ENCODE measurements around the gene NDUFS6. TPM values are rescaled to one million over a fixed set of nuclear protein-coding genes. Genes with fewer than 3 reads are reported as not detected.
A peak's percentile ranks its signal among the peaks of the same experiment; 100 is the strongest.

The NDUFS6 gene
- total and polyA plus RNA-seq, 11 donors: 55.9 to 311 (median 95.9) TPM

DNA sequence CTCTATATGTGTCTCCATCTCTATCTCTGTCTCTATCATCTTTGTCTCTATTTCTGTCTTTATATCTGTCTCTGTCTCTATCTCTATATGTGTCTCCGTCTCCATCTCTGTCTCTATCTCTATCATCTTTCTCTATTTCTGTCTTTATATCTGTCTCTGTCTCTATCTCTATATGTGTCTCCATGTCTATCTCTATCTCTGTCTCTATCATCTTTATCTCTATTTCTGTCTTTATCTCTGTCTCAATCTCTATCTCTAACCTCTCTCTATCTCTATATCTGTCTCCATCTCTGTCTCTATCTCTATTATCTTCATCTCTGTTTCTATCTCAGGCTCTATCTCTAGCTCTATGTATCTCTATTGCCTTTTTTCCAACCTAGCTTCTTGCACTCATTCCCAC lies 44.5 kb downstream of the NDUFS6 start:
- Histone ChIP-seq H3K27ac (no peak overlapping the region), H3K4me3 (no peak overlapping the region), H3K36me3 (no peaks in the 10 kb centered on the region), H3K27me3 (peaks cover 0 to 29% (median 4%) of the 10 kb centered on the region in 9 donors), H3K9me3 (no peaks in the 10 kb centered on the region), H3K4me1 (peaks cover 0 to 11% (median 4%) of the 10 kb centered on the region in 12 donors)
- no peak for ATAC-seq
- intact Hi-C loops (cut with DNase I): no loop called here
- TF ChIP-seq POLR2A (IDR thresholded peaks at IDR 0.05) (no peak), CTCF (IDR thresholded peaks at IDR 0.05) (no peak)
- WGBS, 4 donors: 44 to 97% (median 92%) methylated on average over 1 of the region's 1 CpG
- no peak for DNase-seq

- peaks cover 0 to 3% (median 0%) of the 10 kb centered on the region in 12 donors for H3K4me1 ChIP-seq
- 87 to 96% (median 91%) methylated on average over 12 to 13 of the region's 13 CpGs for WGBS, 4 donors
- TF ChIP-seq POLR2A (IDR thresholded peaks at IDR 0.05) (no peak), CTCF (IDR thresholded peaks at IDR 0.05) (no peak)
- H3K27me3 ChIP-seq: peaks cover 0 to 30% (median 6%) of the 10 kb centered on the region in 9 donors
- no peaks in the 10 kb centered on the region for H3K9me3 ChIP-seq
- H3K4me3 ChIP-seq: no peak overlapping the region
- no peaks in the 10 kb centered on the region for H3K36me3 ChIP-seq
- no peak overlapping the region for H3K27ac ChIP-seq
- intact Hi-C loops (cut with DNase I): no loop called here
- ATAC-seq (no peak), DNase-seq (peak in 1 of 5 donors; percentile 20)
Measured at GRCh38 chr5:1846583-1846982, 45.4 kb downstream of the NDUFS6 start.

DNA sequence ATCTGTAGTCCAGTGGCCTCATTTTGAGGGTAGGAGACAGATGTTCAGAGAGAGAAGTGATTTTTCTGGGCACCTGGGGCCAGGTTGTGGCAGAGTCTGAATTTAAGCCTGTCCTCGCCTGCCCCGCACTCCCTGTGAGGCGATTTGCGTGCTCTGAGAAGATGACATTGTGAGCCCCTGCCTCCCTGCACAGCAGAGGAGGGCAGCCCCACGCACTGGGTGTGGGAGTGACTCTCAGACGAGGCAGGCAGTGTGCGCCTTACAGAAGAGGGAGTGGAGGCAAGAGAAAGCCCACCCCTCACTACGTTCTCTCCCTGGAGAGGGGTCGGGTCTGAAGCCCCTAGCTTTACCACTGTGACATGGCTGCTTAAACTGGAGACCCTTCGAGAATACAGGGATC lies 45.8 kb downstream of the NDUFS6 start:
- DNase-seq (peak in 1 of 5 donors; percentile 28), ATAC-seq (no peak)
- no peaks in the 10 kb centered on the region for H3K9me3 ChIP-seq
- H3K4me3 ChIP-seq: no peak overlapping the region
- H3K4me1 ChIP-seq: no peaks in the 10 kb centered on the region
- peaks cover 0 to 32% (median 6%) of the 10 kb centered on the region in 9 donors for H3K27me3 ChIP-seq
- intact Hi-C loops (cut with DNase I): no loop called here
- no peaks in the 10 kb centered on the region for H3K36me3 ChIP-seq
- TF ChIP-seq CTCF (IDR thresholded peaks at IDR 0.05) (no peak), POLR2A (IDR thresholded peaks at IDR 0.05) (no peak)
- H3K27ac ChIP-seq: no peak overlapping the region
- WGBS, 4 donors: 75 to 80% (median 77%) methylated on average over 10 of the region's 10 CpGs

DNA sequence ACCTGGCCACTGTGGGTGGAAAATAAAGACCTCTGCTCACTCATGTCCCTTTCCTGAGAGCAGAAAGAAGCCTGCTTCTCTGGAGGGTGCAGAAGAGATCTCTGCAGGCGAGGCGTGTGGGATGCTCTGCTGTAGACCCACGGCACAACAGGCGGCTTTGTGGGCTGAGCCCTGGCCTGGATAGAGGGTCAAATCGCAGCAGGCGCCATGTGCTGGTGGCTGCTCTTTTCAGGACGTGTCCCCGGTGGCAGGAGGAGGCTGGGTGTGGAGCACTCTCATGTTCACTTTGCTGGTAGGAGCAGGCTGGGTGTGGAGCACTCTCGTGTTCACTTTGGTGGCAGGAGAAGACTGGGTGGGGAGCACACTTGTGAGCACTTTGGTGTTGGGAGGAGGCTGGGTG lies 46.4 kb downstream of the NDUFS6 start:
- no peak overlapping the region for H3K4me3 ChIP-seq
- no peaks in the 10 kb centered on the region for H3K4me1 ChIP-seq
- H3K27ac ChIP-seq: no peak overlapping the region
- WGBS, 4 donors: 72 to 83% (median 77%) methylated on average over 7 to 9 of the region's 9 CpGs
- DNase-seq: peak in 1 of 5 donors; percentile 17
- ATAC-seq: no peak
- H3K27me3 ChIP-seq: peaks cover 0 to 34% (median 6%) of the 10 kb centered on the region in 9 donors
- no peaks in the 10 kb centered on the region for H3K36me3 ChIP-seq
- TF ChIP-seq CTCF (IDR thresholded peaks at IDR 0.05) (no peak), POLR2A (IDR thresholded peaks at IDR 0.05) (no peak)
- intact Hi-C loops (cut with DNase I): no loop called here
- H3K9me3 ChIP-seq: no peaks in the 10 kb centered on the region

Measured in heart left ventricle (tissue), 16 donors.